Lower leg skin (tissue), 4 donors: ENCODE data around the gene CYSTM1. TPM values are rescaled to one million over a fixed set of nuclear protein-coding genes. Genes with fewer than 3 reads are reported as not detected.

Source experiments
- DNase-seq, 2 donors: peaks; one replicate each; pipeline ENCODE4 v3.0.0-alpha.2; 2019; ENCODE audit warnings: low spot score in 2 of 2
- H3K4me3 ChIP-seq: fragments of 200-600 bp; sonication (generic); 2 replicates; pipeline ENCODE4 v1.5.1; 2017; ENCODE audit warnings: mild to moderate bottlenecking, low read depth; ENCODE audit not compliant: poor library complexity, severe bottlenecking
- CTCF ChIP-seq, 3 donors: fragments of 450-650 bp; IDR thresholded peaks; one replicate each; pipeline ENCODE4 v1.5.1; 2016; ENCODE audit warnings: antibody characterized with exemption in 3 of 3, mild to moderate bottlenecking in 3 of 3, moderate library complexity in 2 of 3
- POLR2A ChIP-seq, 2 donors: fragments of 450-650 bp; IDR thresholded peaks; one replicate each; pipeline ENCODE4 v1.6.1; 2016 to 2017; ENCODE audit warnings: antibody characterized with exemption in 2 of 2, mild to moderate bottlenecking in 1 of 2, moderate library complexity in 1 of 2
- WGBS, 2 donors: methylation state at CpG; one replicate each; pipeline ENCODE4 v1.1.5; 2018; 5-methylcytosine and 5-hydroxymethylcytosine counted together
- intact Hi-C: fragments of 100-400 bp; cut with DNase I; formaldehyde crosslinking; loops from one replicate; pipeline ENCODE4 v1.15.0; 2023; ENCODE audit warnings: low total_unique reads
- total RNA-seq, 4 donors: library from RNA; depleted of rRNA; stranded (reverse); fragments of >200 nt; gene quantifications; one replicate each; pipeline ENCODE4 v1.1.0, GENCODE V29; 2016

CYSTM1 gene
- total RNA-seq, 4 donors from 2014 or later: 12.9 to 53.6 (median 33.0) TPM

- no peak overlapping the region for H3K4me3 ChIP-seq
- TF ChIP-seq POLR2A (IDR thresholded peaks at IDR 0.05): no peak
- no peak for TF ChIP-seq CTCF (IDR thresholded peaks at IDR 0.05)
- intact Hi-C loops: no loop called here
- DNase-seq: no peak
- 65 to 75% methylated on average over 1 of the region's 1 CpG for WGBS, 2 donors
These were observed 45.7 kb downstream of the CYSTM1 start for GRCh38 chr5:140220698-140221064.

- intact Hi-C loops: no loop called here
- DNase-seq: no peak
- no peak for TF ChIP-seq CTCF (IDR thresholded peaks at IDR 0.05)
- no peak for TF ChIP-seq POLR2A (IDR thresholded peaks at IDR 0.05)
- 76 to 82% methylated on average over 5 of the region's 5 CpGs for WGBS, 2 donors
- no peak overlapping the region for H3K4me3 ChIP-seq
These were observed 46.8 kb downstream of the CYSTM1 start for GRCh38 chr5:140221697-140222223.

GRCh38 chr5:140222416-140222815 is 47.4 kb downstream of the CYSTM1 start:
- DNase-seq: no peak
- intact Hi-C loops: no loop called here
- TF ChIP-seq POLR2A (IDR thresholded peaks at IDR 0.05): no peak
- no peak for TF ChIP-seq CTCF (IDR thresholded peaks at IDR 0.05)
- WGBS, 2 donors: 85 to 94% methylated on average over 1 of the region's 1 CpG
- H3K4me3 ChIP-seq: no peak overlapping the region

- H3K4me3 ChIP-seq: no peak overlapping the region
- no peak for DNase-seq
- intact Hi-C loops: no loop called here
- WGBS, 2 donors: 81 to 92% methylated on average over 3 of the region's 3 CpGs
- TF ChIP-seq CTCF (IDR thresholded peaks at IDR 0.05): no peak
- TF ChIP-seq POLR2A (IDR thresholded peaks at IDR 0.05): no peak
These were observed 48.6 kb downstream of the CYSTM1 start for GRCh38 chr5:140223567-140223966.

- TF ChIP-seq CTCF (IDR thresholded peaks at IDR 0.05): no peak
- TF ChIP-seq POLR2A (IDR thresholded peaks at IDR 0.05): no peak
- WGBS, 2 donors: 95 to 97% methylated on average over 3 of the region's 3 CpGs
- intact Hi-C loops: no loop called here
- no peak overlapping the region for H3K4me3 ChIP-seq
- no peak for DNase-seq
These were observed 49.7 kb downstream of the CYSTM1 start for GRCh38 chr5:140224658-140225057.

GRCh38 chr5:140225396-140225795 is 50.4 kb downstream of the CYSTM1 start:
- intact Hi-C loops: no loop called here
- no peak for TF ChIP-seq POLR2A (IDR thresholded peaks at IDR 0.05)
- no peak for TF ChIP-seq CTCF (IDR thresholded peaks at IDR 0.05)
- WGBS, 2 donors: 50 to 62% methylated on average over 3 of the region's 3 CpGs
- no peak overlapping the region for H3K4me3 ChIP-seq
- no peak for DNase-seq
